ENCODE results near the gene CALCR. TPM values are rescaled to one million over a fixed set of nuclear protein-coding genes. Genes with fewer than 3 reads are reported as not detected.
A peak's percentile ranks its signal among the peaks of the same experiment; 100 is the strongest.

Gene CALCR
- total and polyA plus RNA-seq, 2 donors (not counting 1 experiment from before 2014, with no cell fraction given), result not detected

DNA sequence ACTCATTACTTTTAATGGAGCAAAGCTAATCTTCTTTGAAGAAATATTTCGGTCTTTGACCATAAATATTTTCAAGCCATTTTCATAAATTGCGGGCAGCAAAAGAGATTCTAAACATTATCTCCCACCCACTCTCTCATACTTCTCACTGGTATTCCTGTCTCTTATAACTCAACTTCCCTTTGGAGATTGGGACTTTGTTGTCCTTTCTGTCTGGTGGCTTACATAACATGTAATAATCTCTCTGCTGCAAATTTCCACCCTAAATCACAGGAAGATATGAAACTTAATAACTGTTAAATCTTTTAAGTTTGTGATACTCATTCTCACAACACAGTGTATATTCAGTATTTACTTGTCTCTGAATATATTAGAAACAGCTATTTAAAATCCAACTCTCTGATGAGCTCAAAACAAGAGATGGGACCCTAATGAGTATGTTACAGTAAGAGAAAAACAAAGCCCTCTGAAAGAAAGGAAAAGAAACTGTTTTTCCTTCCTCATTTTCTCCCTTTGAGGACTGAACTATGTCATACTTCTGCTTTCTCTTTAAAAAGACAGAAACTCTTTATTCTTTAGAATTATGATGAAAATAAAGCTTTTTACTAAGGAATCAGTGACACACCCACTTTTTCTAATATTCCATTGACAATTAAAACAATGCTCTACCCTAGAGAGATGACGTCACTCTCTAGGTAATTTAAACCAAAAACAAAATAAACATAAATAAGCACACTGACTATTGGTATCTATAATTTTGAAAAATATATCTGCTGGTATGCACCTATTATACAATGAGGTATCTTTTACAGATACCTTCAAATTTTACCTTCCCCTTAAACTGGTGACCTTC is 14.7 kb downstream of the CALCR start:
- H3K27ac ChIP-seq (ENCODE audit: low read length in 2 of 2), result peak overlapping the region; percentile 66 to 76

More for the DNA sequence above, 14.7 kb downstream of the CALCR start:
- DNase-seq (peak; percentile 54), ATAC-seq (ENCODE audit: low read depth) (peak; percentile 72)
- Mint-ChIP-seq H3K4me1 (peaks cover 41% of the 10 kb centered on the region), H3K9me3 (ENCODE audit: insufficient read depth) (no peaks in the 10 kb centered on the region), H3K27ac (peak overlapping the region; percentile 73), H3K4me3 (peak overlapping the region; percentile 21), H3K27me3 (peaks cover 6% of the 10 kb centered on the region)
- TF ChIP-seq, protein P1, sequence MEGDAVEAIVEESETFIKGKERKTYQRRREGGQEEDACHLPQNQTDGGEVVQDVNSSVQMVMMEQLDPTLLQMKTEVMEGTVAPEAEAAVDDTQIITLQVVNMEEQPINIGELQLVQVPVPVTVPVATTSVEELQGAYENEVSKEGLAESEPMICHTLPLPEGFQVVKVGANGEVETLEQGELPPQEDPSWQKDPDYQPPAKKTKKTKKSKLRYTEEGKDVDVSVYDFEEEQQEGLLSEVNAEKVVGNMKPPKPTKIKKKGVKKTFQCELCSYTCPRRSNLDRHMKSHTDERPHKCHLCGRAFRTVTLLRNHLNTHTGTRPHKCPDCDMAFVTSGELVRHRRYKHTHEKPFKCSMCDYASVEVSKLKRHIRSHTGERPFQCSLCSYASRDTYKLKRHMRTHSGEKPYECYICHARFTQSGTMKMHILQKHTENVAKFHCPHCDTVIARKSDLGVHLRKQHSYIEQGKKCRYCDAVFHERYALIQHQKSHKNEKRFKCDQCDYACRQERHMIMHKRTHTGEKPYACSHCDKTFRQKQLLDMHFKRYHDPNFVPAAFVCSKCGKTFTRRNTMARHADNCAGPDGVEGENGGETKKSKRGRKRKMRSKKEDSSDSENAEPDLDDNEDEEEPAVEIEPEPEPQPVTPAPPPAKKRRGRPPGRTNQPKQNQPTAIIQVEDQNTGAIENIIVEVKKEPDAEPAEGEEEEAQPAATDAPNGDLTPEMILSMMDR (IDR thresholded peaks at IDR 0.05), result no peak
- no peak for TF ChIP-seq EZH2 (IDR thresholded peaks at IDR 0.05; ENCODE audit: borderline replicate concordance, insufficient read depth, low read depth, low read length, poor library complexity, severe bottlenecking)
- no peaks in the 10 kb centered on the region for H3K27me3 ChIP-seq (replicated peaks in 1 of 4; ENCODE audit: control extremely low read depth in 1 of 4, control insufficient read depth in 3 of 4, insufficient read depth in 4 of 4, low read length in 3 of 4)
- H2AFZ ChIP-seq (ENCODE audit: insufficient read depth, low read depth, low read length, poor library complexity, severe bottlenecking), result peak overlapping the region; percentile 42
- H3K9me3 ChIP-seq (ENCODE audit: control extremely low read depth in 1 of 3, control insufficient read depth in 2 of 3, insufficient read depth in 1 of 3, low read length in 2 of 3), result no peaks in the 10 kb centered on the region
- CTCF ChIA-PET, result interaction anchor here (1.5 kb wide), 1 partner anchor 9 kb away, joined by 5 read pairs; no protein-coding TSS in a partner anchor
- H4K20me1 ChIP-seq (ENCODE audit: control insufficient read depth, insufficient read depth, low read length, poor library complexity, severe bottlenecking), result no peaks in the 10 kb centered on the region
- peak overlapping the region; percentile 33 for H3K9ac ChIP-seq (ENCODE audit: low read length)
- no CpG with 5 or more reads among the region's 3 CpGs for WGBS (ENCODE audit: insufficient coverage)
- H3K4me1 ChIP-seq (ENCODE audit: control insufficient read depth in 2 of 2, insufficient read depth in 2 of 2, low read length in 2 of 2), result peaks cover 26 to 36% of the 10 kb centered on the region in 2 donors
- POLR2A ChIA-PET, result no interaction called here
- intact Hi-C loops (cut with micrococcal nuclease), result no loop called here
- peak overlapping the region in 1 of 5 experiments; percentile 25 for H3K4me3 ChIP-seq (ENCODE audit: control extremely low read depth in 1 of 5, extremely low read depth in 1 of 5, insufficient read depth in 1 of 5, low read depth in 2 of 5, low read length in 4 of 5)
- H3K36me3 ChIP-seq (replicated peaks in 1 of 2; ENCODE audit: control extremely low read depth in 1 of 2, control insufficient read depth in 1 of 2, extremely low read depth in 1 of 2, insufficient read depth in 2 of 2, low read length in 1 of 2), result no peaks in the 10 kb centered on the region
- H3K79me2 ChIP-seq (ENCODE audit: control insufficient read depth, insufficient read depth, low read length), result no peaks in the 10 kb centered on the region
- H3K4me2 ChIP-seq (replicated peaks; ENCODE audit: low read depth, low read length, poor library complexity, severe bottlenecking), result peak overlapping the region; percentile 61
